ENCODE measurements around the gene UBE2D2. TPM values are rescaled to one million over a fixed set of nuclear protein-coding genes. Genes with fewer than 3 reads are reported as not detected.

Gene UBE2D2
- total and polyA plus RNA-seq, 2 experiments from 2014 or later: 120 to 172 TPM

GRCh38 chr5:139513852-139514485, 47.2 kb upstream of the UBE2D2 start (continued):
- TF ChIP-seq, protein P1, sequence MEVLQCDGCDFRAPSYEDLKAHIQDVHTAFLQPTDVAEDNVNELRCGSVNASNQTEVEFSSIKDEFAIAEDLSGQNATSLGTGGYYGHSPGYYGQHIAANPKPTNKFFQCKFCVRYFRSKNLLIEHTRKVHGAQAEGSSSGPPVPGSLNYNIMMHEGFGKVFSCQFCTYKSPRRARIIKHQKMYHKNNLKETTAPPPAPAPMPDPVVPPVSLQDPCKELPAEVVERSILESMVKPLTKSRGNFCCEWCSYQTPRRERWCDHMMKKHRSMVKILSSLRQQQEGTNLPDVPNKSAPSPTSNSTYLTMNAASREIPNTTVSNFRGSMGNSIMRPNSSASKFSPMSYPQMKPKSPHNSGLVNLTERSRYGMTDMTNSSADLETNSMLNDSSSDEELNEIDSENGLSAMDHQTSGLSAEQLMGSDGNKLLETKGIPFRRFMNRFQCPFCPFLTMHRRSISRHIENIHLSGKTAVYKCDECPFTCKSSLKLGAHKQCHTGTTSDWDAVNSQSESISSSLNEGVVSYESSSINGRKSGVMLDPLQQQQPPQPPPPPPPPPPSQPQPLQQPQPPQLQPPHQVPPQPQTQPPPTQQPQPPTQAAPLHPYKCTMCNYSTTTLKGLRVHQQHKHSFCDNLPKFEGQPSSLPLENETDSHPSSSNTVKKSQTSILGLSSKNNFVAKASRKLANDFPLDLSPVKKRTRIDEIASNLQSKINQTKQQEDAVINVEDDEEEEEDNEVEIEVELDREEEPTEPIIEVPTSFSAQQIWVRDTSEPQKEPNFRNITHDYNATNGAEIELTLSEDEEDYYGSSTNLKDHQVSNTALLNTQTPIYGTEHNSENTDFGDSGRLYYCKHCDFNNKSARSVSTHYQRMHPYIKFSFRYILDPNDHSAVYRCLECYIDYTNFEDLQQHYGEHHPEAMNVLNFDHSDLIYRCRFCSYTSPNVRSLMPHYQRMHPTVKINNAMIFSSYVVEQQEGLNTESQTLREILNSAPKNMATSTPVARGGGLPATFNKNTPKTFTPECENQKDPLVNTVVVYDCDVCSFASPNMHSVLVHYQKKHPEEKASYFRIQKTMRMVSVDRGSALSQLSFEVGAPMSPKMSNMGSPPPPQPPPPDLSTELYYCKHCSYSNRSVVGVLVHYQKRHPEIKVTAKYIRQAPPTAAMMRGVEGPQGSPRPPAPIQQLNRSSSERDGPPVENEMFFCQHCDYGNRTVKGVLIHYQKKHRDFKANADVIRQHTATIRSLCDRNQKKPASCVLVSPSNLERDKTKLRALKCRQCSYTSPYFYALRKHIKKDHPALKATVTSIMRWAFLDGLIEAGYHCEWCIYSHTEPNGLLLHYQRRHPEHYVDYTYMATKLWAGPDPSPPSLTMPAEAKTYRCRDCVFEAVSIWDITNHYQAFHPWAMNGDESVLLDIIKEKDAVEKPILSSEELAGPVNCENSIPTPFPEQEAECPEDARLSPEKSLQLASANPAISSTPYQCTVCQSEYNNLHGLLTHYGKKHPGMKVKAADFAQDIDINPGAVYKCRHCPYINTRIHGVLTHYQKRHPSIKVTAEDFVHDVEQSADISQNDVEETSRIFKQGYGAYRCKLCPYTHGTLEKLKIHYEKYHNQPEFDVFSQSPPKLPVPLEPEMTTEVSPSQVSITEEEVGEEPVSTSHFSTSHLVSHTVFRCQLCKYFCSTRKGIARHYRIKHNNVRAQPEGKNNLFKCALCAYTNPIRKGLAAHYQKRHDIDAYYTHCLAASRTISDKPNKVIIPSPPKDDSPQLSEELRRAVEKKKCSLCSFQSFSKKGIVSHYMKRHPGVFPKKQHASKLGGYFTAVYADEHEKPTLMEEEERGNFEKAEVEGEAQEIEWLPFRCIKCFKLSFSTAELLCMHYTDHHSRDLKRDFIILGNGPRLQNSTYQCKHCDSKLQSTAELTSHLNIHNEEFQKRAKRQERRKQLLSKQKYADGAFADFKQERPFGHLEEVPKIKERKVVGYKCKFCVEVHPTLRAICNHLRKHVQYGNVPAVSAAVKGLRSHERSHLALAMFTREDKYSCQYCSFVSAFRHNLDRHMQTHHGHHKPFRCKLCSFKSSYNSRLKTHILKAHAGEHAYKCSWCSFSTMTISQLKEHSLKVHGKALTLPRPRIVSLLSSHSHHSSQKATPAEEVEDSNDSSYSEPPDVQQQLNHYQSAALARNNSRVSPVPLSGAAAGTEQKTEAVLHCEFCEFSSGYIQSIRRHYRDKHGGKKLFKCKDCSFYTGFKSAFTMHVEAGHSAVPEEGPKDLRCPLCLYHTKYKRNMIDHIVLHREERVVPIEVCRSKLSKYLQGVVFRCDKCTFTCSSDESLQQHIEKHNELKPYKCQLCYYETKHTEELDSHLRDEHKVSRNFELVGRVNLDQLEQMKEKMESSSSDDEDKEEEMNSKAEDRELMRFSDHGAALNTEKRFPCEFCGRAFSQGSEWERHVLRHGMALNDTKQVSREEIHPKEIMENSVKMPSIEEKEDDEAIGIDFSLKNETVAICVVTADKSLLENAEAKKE (CRISPR knock-in tag; IDR thresholded peaks at IDR 0.05): no peak

- H3K27me3 ChIP-seq (ENCODE audit: insufficient read depth): no peaks in the 10 kb centered on the region
- no peak overlapping the region for H2AFZ ChIP-seq
- peaks cover 5% of the 10 kb centered on the region; the same call in 1 of the 2 replicates for H3F3A ChIP-seq (replicated peaks; ENCODE audit: low read depth)
- no peaks in the 10 kb centered on the region for H4K20me1 ChIP-seq (replicated peaks; ENCODE audit: insufficient read depth)
- peaks cover 7% of the 10 kb centered on the region; the same call in 1 of the 2 replicates for H3K4me1 ChIP-seq (ENCODE audit: insufficient read depth)
- H3K9me2 ChIP-seq (ENCODE audit: insufficient read depth): 0 out of 2 replicates have a peak, but pooled peaks cover 4% of the 10 kb centered on the region
- peaks cover 7% of the 10 kb centered on the region; the same call in 2 of the 3 replicates for H3K9me3 Mint-ChIP-seq
- no peaks in the 10 kb centered on the region for H3K36me3 ChIP-seq (ENCODE audit: insufficient read depth)
- H3K4me3 ChIP-seq: no peak overlapping the region
- no peak overlapping the region for H3K4me2 ChIP-seq
- peaks cover 27% of the 10 kb centered on the region for H3K27me3 Mint-ChIP-seq (ENCODE audit: insufficient read depth, low read depth, poor library complexity)
- H3K4me3 Mint-ChIP-seq: no peak overlapping the region
- peaks cover 6% of the 10 kb centered on the region; the same call in 2 of the 3 replicates for H3K36me3 Mint-ChIP-seq (ENCODE audit: low read depth)
- DNase-seq (ENCODE audit: low spot score): no peak
- no peak for ATAC-seq
- H3K27ac ChIP-seq (ENCODE audit: low read depth): no peak overlapping the region
- peaks cover 18% of the 10 kb centered on the region for H3K4me1 Mint-ChIP-seq
- no peaks in the 10 kb centered on the region for H3K79me2 ChIP-seq (replicated peaks; ENCODE audit: insufficient read depth)
- H3K27ac Mint-ChIP-seq: no peak overlapping the region
- TF ChIP-seq, protein P2, sequence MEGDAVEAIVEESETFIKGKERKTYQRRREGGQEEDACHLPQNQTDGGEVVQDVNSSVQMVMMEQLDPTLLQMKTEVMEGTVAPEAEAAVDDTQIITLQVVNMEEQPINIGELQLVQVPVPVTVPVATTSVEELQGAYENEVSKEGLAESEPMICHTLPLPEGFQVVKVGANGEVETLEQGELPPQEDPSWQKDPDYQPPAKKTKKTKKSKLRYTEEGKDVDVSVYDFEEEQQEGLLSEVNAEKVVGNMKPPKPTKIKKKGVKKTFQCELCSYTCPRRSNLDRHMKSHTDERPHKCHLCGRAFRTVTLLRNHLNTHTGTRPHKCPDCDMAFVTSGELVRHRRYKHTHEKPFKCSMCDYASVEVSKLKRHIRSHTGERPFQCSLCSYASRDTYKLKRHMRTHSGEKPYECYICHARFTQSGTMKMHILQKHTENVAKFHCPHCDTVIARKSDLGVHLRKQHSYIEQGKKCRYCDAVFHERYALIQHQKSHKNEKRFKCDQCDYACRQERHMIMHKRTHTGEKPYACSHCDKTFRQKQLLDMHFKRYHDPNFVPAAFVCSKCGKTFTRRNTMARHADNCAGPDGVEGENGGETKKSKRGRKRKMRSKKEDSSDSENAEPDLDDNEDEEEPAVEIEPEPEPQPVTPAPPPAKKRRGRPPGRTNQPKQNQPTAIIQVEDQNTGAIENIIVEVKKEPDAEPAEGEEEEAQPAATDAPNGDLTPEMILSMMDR (conservative IDR thresholded peaks at IDR 0.05; ENCODE audit: low read depth in 2 of 2): no peak
- TF ChIP-seq JUNB (IDR thresholded peaks at IDR 0.05; ENCODE audit: unreplicated experiment) (no peak), NANOG (IDR thresholded peaks at IDR 0.05; ENCODE audit: borderline replicate concordance) (no peak), CREB1 (CRISPR knock-in tag; IDR thresholded peaks at IDR 0.05; ENCODE audit: low read depth) (no peak), EZH2 (IDR thresholded peaks at IDR 0.05; ENCODE audit: low read depth, unreplicated experiment) (no peak), EZH2phosphoT487 (IDR thresholded peaks at IDR 0.05; ENCODE audit: unreplicated experiment) (no peak)
- TF ChIP-seq, protein P1 (CRISPR knock-in tag; IDR thresholded peaks at IDR 0.05): no peak
Observed at GRCh38 chr5:139514486-139514856, 46.7 kb upstream of the UBE2D2 start.
